ENCODE data around the gene ZFHX3.

DNA sequence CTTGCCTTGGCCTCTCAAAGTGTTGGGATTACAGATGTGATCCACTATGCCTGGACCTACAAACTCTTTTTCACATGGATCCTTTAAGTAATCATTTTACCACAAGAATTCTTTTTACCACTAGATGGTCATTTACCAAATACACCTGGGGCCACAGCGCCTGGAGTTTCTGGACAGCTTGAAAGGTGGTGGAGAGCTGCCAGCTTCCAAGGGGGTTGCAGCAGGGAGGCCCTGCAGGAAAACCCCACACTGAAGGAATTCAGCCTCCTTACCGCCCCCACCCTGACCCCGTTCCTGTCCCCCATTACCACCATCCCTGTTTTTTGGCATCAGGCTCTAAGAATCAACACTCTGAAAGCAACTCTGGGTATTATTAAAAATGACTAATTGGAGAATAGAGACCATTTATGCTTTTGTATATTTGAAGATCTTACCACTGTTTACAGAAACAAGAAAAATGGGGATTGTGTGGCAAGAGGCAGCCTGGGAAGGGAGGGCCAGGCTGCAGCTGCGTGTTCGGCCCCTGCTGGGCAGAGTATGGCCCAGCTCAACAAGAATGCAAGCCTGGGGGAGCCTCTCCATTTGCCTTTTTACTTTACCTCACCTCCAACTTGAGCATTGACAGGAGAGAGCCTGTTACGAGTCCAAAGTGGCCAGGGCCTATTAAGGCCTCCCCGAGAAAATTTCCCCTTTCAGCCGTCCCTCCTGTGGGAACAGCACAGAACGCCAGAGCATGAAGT is 209.9 kb downstream of the ZFHX3 start:
- no peak for TF ChIP-seq CTCF (IDR thresholded peaks at IDR 0.05; ENCODE audit: low read depth, low read length)
- TF ChIP-seq EZH2phosphoT487 (IDR thresholded peaks at IDR 0.05; ENCODE audit: low read depth), result no peak
